ENCODE measurements around the gene PMS2.

DNA sequence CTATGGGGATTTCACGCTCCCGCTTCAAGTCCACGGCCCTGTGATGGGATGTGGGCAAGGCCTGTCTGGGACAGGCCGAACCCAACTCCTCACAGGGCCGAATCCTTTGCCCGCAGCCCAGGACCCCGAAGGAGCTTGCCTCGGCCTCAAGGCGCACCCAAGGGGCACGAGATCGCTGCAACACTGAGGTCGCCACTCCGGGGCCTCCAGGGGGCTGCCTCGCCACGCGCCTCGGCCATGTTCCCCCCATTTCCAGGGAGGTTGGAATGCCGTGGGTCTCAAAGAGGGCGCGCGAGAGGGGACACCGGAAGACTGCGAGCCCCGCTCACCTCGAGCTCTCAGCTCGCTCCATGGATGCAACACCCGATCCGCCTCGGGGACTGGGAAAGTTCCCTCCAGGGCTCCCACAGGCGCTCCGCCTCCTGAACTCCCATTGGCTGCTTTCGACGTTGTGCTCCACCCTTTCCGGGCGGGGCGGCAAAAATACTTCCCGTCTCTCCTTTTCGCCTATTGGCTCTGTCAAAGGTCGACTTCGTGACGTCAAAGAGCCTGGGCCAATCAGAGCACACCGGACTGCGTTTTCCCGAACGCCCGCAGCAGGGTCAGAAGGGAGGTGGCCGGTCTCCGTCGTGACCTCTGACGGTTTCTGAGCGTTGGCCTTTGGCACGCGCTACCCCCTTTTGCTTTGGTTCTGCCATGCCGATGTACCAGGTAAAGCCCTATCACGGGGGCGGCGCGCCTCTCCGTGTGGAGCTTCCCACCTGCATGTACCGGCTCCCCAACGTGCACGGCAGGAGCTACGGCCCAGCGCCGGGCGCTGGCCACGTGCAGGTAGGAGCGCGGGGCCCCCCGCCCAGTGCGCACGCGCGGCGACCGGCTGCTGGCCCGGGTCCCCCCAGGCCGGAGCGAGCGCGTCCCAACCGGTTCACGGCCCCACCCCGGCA is at the start of gene PMS2, which contains the start of gene AIMP2:
- TF ChIP-seq CTCF (IDR thresholded peaks at IDR 0.05) (peak in 3 of 4 experiments; percentile 17 to 29 (median 28)), POLR2A (IDR thresholded peaks at IDR 0.05) (peak; percentile 69 to 82), POLR2AphosphoS5 (IDR thresholded peaks at IDR 0.05) (peak; percentile 89)

All from gastroesophageal sphincter (tissue), 3 donors.